Activated naive CD4-positive, alpha-beta T cell treated with anti-CD3 and anti-CD28 coated beads, Interleukin-2, amount 50 U/mL, for 16 hours (primary cell): ENCODE results near the gene FBXO46.
"Not testable (repeated sequence)": the region's sequence is repeated elsewhere in the genome, so short reads cannot be mapped to it uniquely, and the experiment has no call there.

ENCODE experiments used
- DNase-seq: peaks from one replicate; pipeline ENCODE4 v3.0.0-alpha.2; 2020

FBXO46 gene

DNA sequence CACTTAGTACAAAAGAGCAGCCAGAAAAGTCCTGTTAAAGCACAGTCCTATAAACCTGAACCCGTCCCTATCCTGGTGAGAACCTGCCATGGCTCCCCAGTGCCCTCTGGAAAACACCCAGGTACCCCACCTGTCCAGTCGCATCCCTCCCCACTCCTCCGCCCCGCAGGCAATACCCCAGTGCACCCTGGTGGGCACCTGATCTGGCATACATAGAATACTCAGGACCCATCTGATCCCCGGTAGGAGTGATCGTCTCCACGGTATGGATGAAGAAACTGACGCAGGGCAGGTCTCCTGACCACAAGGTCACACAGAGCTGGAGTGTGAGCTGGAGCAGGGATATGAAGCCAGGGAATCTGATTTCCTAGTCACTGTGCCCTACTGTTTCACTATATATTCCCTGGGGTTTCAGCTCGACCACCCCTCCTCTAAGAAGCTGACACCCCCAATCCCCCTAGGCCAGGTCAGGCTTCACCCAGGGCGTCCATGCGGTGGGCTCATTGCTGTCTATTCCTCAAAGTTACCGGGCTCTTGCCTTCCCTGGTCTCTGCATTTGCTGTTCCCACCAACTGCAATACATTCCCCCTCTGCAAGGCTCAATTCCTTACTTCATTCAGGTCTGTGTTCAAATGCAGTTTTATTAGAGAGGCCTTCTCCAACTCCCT lies 12.6 kb downstream of the FBXO46 start:
- no peak for DNase-seq

DNA sequence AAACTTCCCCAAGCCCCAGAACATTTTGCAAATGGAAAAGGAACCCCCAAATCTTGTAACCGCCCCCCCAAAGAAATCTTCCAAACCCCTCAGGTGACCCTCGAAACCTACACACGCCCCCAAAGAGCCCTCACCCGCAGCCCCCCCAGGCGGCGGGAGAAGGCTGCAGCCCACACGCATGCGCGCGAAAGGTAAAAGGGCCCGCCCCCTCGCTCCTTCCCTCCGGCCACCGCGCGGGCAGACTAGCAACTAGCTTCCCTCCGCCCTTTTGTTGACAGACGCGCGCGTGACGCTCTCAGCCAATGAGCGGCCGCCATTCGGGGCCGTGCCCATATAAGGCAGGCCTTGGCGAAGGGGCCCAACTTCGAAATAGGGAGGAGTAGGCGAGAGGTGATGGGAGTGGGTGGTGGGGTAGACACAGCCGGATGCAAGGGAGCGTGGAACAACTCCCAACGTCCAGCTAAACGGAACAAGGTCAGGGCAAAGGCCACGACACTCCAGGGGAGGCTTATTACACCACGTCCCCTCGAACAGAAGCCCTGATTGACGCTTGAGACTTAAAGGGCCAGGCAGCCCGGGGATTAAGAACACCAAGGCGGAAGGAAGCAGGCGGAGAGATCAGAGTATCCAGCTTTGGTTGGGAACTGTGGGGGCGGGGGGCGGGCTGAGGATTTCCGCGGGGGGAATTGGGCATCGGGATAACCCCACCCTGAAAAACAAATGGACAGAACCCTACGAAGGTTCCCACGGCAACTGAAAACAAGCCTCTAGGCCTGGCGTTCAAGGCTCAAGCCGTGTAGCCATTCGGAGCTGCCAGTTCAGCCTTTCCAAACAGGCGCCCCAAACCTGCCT lies 13.3 kb downstream of the FBXO46 start:
- DNase-seq = peak; percentile 96

DNA sequence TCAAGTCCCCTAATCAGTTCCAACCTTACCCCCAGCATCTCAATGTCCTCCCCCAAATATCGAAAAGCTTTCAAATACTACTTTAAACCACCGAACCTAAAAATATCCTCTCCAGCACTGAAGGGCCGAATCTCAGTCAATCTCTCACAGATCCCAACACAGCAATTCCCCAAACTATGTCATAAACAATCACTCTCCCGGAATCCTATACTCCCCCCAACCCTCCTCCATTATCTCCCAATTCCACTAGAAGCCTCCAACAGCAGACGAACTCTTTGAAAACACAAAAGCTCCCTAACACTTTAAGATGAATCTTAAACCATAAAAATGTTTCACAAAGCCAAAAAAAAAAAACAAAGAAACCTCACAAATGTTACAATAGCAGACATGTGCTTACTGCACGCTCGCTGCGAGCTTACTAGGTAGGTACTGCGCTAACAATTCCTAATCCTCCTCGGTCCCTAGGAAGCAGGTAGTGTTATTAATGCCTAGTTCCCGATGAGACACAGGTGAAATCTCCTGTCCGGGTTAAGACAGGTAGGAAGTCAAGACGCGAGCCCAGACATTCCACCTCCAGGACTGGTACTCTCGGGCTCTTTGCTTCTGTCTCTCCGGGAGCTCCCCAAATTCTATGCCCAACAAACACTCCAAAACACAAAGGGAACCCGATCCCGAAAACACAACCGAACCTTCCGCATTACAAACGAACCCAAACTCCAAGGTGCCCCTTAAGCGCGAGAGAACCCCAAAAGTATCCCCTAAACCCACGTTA lies 14.2 kb downstream of the FBXO46 start:
- DNase-seq = no peak

DNA sequence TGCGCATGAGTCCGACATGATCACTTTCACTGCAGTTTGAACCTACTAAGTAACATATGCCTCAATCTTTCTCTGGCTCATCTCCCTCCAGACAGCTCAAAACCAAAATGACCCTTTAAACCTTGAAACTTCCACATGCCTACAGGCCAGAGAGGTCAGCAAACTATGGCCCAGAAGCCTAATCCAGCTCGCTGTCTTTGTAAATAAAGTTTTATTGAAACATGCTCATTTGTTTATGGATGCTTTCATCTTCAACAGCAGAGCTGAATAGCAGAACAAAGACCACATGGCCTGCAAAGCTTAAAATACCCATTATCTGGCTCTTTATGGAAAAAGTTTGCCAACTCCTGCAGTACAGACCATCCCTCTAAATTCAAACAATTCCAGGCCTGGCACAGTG lies 15.6 kb downstream of the FBXO46 start:
- no peak for DNase-seq

DNA sequence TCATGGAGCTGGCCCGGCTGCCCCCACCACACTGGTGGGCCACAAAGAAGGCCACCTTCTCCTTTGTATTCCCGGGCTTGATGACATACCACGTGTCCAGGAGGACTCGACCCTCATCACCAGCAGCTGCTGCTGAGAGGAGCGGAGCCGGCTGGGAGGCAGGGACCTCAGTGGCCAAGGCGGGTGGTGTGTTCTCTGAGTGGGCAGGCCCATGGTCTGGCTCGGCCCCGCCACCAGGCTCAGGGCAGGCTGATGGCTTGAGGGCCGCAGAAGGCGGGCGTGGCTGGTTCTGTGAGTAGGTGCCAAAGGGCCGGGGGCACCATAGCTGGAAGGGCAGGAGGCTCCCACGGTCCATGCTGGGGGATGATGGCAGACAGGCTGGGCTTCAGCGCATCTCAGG lies 17.6 kb downstream of the FBXO46 start:
- no peak for DNase-seq

DNA sequence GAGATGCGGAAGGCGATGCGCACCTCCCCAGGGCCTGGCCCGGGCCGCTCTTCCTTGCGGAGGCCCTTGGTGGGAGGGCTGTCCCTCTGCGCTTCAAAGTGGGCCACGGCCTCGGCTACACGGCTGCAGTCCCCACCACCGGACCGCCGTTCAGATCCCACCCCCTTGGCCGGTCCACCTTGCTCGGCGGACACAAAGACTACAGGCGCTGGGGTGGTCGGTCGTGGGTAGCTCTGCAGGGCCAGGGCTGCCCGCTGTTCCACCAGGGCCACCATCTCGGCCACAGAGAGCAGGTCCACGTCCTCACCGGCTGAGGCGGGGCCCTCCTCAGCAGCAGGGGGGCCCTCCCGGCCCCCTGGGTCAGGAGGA lies 18.0 kb downstream of the FBXO46 start:
- no peak for DNase-seq

DNA sequence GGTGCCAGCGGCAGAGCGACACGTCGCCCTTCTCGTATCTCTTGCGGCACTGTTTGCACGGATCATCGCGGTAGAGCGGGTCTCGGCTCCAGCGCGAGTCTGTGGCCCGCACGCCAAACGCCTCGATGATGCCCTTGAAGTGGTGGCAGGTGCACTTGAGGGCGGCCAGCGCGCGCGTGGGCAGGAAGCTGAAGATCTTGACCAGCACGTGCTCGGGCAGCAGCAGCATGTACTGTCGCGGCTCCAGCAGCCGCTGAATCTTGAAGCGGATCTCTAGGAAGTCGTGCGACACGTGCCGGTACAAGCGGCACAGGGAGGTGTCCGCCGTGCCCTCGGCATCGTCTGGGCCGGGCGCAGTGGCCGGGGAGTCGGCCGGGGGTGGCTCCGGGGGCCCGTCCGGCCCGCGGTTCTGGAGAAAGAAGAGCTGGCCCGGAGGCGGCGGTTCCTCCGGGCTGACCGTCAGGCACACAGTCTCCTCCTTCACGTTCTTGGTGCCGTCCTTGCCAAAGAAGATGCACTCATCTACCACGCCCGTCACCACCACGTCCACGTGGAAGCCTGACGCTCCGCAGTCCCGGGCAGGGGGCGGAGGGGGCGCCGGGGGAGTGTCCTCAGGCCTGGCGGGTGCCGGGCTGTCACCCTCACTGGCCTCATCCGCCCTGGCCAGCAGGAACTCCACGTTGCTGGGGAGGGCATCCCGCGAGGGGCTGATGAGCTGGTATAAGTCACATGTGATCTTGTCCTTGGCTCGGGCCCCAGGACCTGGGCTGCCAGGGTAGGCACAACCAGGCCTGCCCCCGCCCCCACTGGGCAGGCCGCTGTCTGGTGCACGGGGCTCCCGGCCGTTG lies 18.6 kb downstream of the FBXO46 start:
- DNase-seq = no peak

DNA sequence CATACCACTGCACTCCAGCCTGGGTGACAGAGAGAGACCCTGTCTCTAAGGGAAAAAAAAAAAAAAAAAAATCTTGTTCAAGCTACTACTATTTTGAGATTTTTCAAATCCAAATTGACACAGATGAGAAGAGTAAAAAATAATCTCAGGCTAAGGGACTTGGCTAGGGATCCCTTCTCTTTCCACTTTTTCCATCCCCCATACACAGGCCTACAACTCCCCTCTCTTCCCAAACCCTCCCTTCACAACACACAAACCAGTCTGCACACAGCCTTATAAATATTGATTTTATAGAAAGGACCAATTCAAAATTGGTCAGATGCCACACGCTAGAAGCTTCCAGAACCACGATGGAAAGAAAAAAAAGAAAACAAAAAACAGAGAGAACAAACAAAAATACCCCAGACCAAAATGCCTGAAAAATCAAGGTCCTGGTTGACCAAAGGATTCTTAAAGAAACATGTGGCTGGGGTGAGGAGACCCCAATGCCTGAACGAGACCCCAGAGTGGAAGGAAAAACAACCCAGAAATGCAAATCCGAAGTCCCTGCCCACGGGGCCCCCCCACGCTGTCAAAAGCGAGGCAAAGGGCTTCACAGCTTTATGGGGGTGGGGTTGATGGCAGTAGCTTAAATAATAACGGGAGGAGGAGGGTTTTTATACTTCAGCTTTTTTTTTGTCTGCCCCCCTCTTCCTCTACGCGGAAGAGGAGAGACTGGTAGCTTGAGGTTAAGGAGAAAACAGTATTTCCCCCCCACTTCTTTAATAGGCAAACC lies 20.2 kb downstream of the FBXO46 start:
- DNase-seq = no peak

DNA sequence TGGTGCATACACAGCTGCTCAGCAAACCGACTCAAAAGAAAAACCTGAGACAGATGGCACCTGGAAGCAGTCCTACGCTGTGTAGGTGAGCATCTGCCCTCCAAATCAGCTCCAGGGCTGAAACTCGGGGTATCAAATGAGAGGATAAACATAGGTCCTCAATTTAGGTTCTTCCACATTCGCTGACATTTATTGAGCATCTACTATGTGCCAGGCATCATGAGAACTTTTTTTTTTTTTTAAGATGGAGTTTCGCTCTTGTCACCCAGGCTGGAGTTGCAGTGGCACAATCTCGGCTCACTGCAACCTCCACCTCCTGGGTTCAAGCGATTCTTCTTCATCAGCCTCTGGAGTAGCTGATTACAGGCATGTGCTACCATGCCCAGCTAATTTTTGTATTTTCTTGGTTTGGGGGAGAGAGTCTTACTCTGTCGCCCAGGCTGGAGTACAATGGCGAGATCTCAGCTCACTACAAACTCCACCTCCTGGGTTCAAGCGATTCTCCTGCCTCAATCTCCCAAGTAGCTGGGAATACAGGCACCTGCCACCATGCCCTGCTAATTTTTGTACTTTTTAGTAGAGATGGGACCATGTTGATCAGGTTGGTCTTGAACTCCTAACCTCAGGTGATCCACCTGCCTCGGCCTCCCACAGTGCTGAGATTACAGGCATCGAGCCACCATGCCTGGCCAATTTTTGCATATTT lies 24.8 kb downstream of the FBXO46 start:
- no peak for DNase-seq

DNA sequence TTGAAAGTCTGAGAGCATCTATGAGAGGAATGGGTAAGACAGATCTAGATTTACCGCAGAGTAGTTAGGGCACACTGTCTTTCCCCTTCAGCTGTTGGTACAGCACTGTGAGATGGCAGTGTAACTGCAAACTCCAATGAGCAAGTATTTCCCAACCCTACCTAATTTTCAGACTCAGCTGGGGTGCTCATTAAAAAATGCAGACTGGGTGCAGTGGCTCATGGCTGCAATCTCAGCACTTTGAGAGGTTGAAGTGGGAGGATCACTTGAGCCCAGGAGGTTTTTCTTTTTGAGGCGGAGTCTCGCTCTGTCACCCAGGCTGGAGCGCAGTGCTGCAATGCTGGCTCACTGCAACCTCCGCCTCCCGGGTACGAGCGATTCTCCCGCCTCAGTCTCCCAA lies 25.6 kb downstream of the FBXO46 start:
- DNase-seq = no peak

DNA sequence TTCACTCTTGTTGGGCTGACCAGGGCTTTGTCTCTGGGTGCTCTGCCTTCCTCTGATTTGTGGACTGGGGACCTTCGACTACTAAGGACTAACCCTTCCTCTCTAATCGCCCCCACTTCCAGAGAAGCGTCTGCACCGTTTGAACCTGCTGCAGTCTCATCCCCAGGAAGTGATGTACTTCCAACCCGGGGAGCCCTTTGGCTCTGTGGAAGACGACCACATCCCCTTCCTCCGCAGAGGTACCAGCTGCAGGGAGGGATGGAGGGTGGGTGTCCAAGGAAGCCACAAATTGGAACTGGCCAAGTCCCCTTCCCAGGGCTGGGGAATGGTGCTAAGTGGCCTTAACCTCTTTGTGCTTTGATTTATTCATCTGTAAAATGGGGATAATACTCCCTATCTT lies 29.0 kb downstream of the FBXO46 start:
- no peak for DNase-seq

DNA sequence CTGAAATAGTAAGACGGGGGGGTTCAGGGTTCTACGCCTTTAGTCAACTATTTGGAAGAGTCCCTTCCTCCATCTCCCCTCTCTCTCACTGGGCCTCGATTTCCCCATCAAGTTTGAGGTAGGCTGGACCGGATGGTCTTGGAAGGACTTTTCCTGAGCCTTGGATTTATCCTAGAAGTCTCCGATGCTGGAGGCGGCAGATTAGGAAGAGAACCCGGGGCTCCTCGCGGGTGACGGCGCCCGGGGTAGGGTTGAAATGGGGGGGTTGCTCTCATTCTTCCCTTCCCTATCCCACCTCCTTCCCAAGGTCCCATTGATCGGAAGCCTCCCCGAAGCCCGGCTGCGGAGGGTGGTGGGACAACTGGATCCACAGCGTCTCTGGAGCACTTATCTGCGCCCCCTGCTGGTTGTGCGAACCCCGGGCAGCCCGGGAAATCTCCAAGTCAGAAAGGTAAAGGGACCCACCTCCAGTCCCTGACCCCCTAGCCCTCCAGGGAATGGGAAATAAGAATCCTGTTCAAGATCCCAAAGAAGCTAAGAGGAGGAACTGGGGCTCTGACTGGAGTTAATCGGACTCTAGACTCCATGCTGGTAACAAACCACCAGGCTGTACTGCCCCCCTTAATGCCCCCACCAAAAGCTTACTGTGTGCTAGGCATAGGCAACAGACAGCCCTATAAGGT lies 37.4 kb downstream of the FBXO46 start:
- peak; percentile 81 for DNase-seq

DNA sequence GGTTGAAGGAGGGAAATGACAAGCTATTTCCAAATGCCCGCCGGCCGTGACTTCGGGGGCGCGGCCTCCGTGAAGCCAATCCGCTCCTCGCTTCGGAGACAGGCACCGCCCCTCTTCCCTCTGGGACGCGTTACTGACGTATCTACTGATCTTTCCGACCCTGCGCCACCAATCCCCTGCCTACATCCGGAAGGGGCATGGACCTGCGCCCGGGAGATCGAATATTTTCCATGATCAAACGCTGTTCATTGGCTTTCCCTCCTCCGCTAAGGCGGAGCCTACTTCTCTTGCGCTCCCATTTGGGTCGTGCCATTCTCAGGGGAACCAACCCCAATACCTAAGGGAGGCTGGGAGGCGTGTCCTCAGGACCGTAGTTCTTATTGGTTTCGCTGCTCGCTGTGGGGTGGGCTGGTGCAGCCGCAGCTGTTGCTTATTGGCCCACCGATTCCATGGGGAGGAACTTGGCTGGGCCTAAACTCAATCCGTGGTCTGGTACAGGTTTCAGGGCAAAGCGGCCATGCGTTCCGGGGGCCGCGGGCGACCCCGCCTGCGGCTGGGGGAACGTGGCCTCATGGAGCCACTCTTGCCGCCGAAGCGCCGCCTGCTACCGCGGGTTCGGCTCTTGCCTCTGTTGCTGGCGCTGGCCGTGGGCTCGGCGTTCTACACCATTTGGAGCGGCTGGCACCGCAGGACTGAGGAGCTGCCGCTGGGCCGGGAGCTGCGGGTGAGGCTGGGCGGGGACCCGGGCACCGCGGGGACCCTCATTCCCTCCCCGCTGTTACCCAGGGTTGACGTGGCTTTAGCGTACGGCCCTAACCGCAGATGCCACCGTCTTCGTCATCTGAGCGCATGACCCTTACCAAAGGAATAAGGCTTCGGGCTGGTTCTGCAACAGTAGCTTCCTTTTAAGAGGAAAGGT lies 38.2 kb downstream of the FBXO46 start, which contains the start of gene QPCTL:
Gene QPCTL (plus strand): TSS at position 480 of the 919 bp plus-strand sequence. CDS start 38 bp downstream, at position 518.
- peak; percentile 98 for DNase-seq

DNA sequence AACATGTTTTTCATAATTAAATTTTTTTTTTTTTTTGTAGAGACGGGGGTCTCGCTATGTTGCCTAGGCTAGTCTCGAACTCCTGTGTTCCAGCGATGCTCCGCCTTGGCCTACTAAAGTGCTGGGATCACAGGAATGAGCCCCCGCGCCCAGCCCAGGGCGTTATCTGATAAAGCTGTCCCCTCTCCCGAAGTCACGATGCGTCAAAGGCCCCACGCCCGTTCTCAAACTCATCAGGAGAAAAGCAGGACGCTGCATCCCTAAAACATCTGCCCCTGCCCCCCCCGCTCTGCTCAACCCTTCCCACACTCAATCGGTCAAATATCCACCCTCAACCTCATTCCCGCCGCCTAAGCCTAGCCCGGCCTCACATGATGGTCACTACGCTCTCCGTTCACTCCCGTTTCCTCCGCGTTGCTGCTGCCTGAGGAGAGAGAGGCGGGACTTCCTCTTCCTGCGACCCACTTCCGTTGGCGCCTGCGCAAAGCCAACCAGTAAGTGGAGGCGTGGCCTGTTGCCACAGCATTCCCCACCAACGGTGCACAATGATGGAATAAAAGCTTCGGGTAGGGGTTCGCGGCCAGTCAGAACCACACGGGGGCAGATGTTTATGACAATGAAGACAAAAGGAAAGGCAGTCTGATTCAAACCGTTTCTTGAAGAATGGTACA lies 39.0 kb downstream of the FBXO46 start, which contains the start of gene SNRPD2:
Gene SNRPD2 (minus strand): TSS at position 438 of the 671 bp plus-strand sequence. CDS start 65 bp downstream, at position 373.
- peak; percentile 90 for DNase-seq

DNA sequence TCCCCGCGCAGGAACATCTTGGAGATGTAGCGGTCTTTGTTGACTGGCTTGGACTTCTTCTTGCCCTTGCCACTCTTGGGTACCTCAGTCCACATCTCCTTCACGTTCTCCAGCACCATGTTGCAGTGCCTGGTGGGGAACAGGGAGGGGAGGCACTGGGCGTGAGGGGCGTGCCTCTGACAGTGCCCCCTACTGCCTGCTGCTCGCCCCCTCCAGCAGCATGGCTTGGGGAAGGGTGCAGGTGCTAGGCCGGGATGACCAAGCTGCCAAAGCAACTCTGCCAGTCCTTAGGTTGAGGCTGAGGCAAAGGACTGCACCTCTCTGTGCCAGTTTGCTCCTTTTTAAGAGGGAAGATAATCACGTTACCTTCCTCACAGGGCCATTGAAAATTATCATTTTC lies 43.1 kb downstream of the FBXO46 start:
- no peak for DNase-seq

DNA sequence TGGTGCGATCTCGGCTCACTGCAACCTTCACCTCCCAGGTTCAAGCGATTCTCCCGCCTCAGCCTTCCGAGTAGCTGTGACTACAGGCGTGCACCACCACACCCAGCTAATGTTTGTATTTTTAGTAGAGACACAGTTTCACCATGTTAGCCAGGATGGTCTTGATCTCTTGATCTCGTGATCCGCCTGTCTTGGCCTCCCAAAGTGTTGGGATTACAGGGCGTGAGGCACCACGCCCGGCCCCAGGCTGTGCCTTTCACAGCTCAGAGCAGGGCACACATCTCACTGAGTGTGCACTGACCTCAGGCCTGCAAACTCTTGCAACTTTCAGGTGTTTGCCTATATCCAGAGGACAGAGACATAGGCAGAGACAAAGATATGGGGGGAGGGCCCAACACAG lies 45.7 kb downstream of the FBXO46 start:
- DNase-seq = not testable (repeated sequence)

DNA sequence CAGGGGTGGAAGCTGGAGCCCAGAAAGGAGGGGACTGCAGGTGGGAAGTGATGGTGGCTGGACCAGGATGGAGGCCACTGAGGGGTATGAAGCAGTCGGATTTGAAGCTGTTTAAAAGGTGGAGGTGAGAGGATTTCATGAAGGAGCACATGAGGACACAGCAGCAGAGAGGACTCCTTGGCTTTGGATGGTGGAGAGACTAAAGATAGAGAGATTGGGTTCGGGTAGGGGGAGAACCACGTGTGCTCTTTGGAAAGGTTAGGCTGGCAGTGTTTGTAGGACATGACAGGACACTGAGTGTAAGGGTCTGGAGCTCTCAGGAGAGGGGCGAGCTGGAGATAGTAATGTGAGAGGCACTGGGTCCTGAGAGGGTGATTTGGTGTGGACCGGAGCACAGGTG lies 47.8 kb downstream of the FBXO46 start:
- DNase-seq = no peak

DNA sequence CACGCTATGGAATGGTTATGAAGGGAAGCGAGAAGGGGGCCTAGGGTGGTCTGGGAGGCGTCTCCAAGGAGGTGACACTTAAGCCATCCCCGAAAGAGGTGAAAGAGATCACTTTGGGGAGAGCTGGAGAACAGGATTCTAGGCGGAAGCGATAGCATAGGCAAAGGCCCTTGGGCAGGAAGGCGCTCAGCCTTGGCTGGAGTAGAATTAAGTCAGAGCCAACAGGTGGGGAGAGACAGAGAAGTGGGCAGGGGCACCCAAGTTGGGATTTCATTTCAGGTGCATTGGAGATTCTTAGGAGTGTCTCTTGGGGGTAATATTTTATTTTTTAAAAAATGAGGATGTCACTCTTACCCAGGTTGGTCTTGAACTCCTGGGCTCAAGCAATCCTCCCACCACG lies 48.6 kb downstream of the FBXO46 start:
- no peak for DNase-seq
